Stimulated activated CD4-positive, alpha-beta T cell treated with anti-CD3 and anti-CD28 coated beads, Interleukin-1b, Interleukin-23, amount 100 ng/mL, for 1 hour (primary cell): ENCODE data around the gene ZNF85.
"Not testable (repeated sequence)": the region's sequence is repeated elsewhere in the genome, so short reads cannot be mapped to it uniquely, and the experiment has no call there.

ENCODE experiments used
- DNase-seq, 2 donors: peaks; one replicate each; pipeline ENCODE4 v3.0.0-alpha.2; 2020; ENCODE audit warnings: low read depth in 2 of 2

Gene ZNF85

DNA sequence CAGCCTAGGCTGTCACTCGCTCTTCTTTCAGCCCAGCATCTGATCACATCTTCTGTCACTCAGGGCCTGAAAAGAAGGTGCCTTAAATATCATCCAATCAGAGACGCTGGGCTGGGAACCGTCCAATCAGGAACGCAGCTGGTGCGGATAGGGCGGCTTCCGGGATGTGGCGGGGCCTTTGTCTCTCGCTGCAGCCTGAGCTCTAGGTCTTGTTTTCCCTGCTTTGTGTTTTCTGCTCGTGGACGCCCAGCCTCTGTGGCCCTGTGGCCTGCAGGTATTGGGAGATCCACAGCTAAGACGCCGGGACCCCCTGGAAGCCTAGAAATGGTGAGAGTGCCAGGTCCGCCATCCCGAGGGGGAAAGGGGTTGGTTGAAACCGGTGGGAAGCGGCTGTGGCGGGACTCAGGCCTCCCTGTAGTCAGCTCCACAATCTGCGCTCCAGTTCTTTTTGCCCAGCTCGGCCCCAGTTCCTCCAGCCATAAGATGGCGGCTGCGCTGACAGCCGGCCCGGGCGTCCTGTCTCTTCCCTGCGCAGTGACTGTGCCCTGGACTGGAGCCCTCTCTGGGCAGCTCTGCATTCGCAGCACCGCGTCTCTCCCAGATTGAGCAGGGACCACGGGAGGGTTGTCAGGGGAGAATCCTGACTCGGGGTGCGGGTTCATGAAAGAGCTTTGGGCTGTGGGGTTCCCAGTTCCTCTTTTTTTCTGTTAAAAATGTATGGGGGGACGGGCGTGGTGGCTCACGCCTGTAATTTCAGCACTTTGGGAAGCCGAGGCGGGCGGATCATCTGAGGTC lies at the start of gene ZNF85:
Gene ZNF85, plus strand, starts transcription at position 175 of the 795 bp plus-strand sequence. Its CDS starts 150 bp downstream, at position 325.
- peak; percentile 71 to 74 for DNase-seq

GRCh38 chr19:20879501-20879900 lies 43.5 kb upstream of the ZNF85 start:
- no peak for DNase-seq

GRCh38 chr19:20912973-20913372 lies 10.1 kb upstream of the ZNF85 start:
- DNase-seq: no peak

GRCh38 chr19:20925481-20925880 lies 2.4 kb downstream of the ZNF85 start:
- no peak for DNase-seq

- no peak for DNase-seq
Measured at GRCh38 chr19:20926796-20927195, 3.7 kb downstream of the ZNF85 start.

- no peak for DNase-seq
Measured at GRCh38 chr19:20928371-20928770, 5.3 kb downstream of the ZNF85 start.

- not testable (repeated sequence) for DNase-seq
Measured at GRCh38 chr19:20936322-20936947, 13.4 kb downstream of the ZNF85 start.

GRCh38 chr19:20952561-20953095 lies 29.6 kb downstream of the ZNF85 start:
- not testable (repeated sequence) for DNase-seq

- no peak for DNase-seq
Measured at GRCh38 chr19:20964798-20965197, 41.7 kb downstream of the ZNF85 start.

GRCh38 chr19:20968092-20968491 lies 45.0 kb downstream of the ZNF85 start:
- DNase-seq: no peak

- DNase-seq: no peak
Measured at GRCh38 chr19:20969498-20969897, 46.4 kb downstream of the ZNF85 start.

- DNase-seq: no peak
Measured at GRCh38 chr19:20969898-20970297, 46.8 kb downstream of the ZNF85 start.

DNA sequence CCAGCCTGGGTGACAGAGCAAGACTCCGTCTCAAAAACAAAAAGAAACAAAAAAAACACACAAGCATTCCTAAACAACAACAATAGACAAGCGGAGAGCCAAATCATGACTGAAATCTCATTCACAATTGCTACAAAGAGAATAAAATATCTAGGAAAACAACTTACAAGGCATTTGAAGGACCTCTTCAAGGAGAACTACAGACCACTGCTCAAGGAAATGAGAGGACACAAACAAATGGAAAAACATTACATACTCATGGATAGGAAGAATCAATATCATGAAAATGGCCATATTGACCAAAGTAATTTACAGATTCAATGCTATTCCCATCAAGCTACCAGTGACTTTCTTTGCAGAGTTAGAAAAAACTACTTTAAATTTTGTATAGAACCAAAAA lies 69.7 kb downstream of the ZNF85 start:
- not testable (repeated sequence) for DNase-seq

- DNase-seq: peak; percentile 50 to 72
Measured at GRCh38 chr19:20999731-21000352, 76.8 kb downstream of the ZNF85 start.
